Keratinocyte (primary cell): ENCODE measurements around the gene STAG1. TPM values are rescaled to one million over a fixed set of nuclear protein-coding genes. Genes with fewer than 3 reads are reported as not detected.
"Not testable (repeated sequence)": the region's sequence is repeated elsewhere in the genome, so short reads cannot be mapped to it uniquely, and the experiment has no call there.

ENCODE experiments used
- DNase-seq: peaks from one replicate; pipeline ENCODE4 v3.0.0-alpha.2; 2011; ENCODE audit warnings: low read depth, missing footprints, low spot score
- FAIRE-seq: peaks from 2 replicates; lab custom pipeline; 2011; peaks lifted over from hg19 to GRCh38; lab: Jason Lieb, UNC
- H2AFZ ChIP-seq: 2 replicates; pipeline ENCODE4 v1.6.0; 2012; ENCODE audit warnings: low read length, control low read depth, inconsistent platforms; ENCODE audit not compliant: control insufficient read depth
- H3K27ac ChIP-seq: 2 replicates; pipeline ENCODE4 v1.5.1; 2011; ENCODE audit warnings: low read length; ENCODE audit not compliant: control insufficient read depth, insufficient read depth
- H3K27me3 ChIP-seq: 3 replicates; pipeline ENCODE4 v1.6.0; 2011; ENCODE audit warnings: low read length; ENCODE audit not compliant: control insufficient read depth, insufficient read depth; ENCODE audit errors: extremely low read depth
- H3K36me3 ChIP-seq, 2 experiments: 2 replicates in 1 of 2; 3 replicates in 1 of 2; pipeline ENCODE4 v1.5.1; 2011; ENCODE audit warnings: low read length in 2 of 2, mild to moderate bottlenecking in 1 of 2; ENCODE audit not compliant: control insufficient read depth in 2 of 2, insufficient read depth in 2 of 2; ENCODE audit errors: extremely low read depth in 1 of 2
- H3K4me1 ChIP-seq: 3 replicates; pipeline ENCODE4 v1.5.1; 2011; ENCODE audit warnings: low read length; ENCODE audit not compliant: control insufficient read depth, insufficient read depth; ENCODE audit errors: extremely low read depth
- H3K4me2 ChIP-seq: 3 replicates; pipeline ENCODE4 v1.6.0; 2011; ENCODE audit warnings: low read depth, low read length; ENCODE audit not compliant: control insufficient read depth, insufficient read depth; ENCODE audit errors: extremely low read depth
- H3K4me3 ChIP-seq, 3 experiments: fragments of 200-600 bp in 1 of 3; sonication (generic) in 1 of 3; 2 replicates in 2 of 3; 3 replicates in 1 of 3; pipeline ENCODE4 v1.5.1; 2011 to 2016; ENCODE audit warnings: low read length in 3 of 3, mild to moderate bottlenecking in 3 of 3, control low read depth in 2 of 3, inconsistent platforms in 1 of 3, low read depth in 1 of 3, mixed read lengths in 1 of 3, mixed run types in 1 of 3, moderate library complexity in 1 of 3; ENCODE audit not compliant: control insufficient read depth in 2 of 3, insufficient read depth in 2 of 3; ENCODE audit errors: extremely low read depth in 1 of 3
- H3K79me2 ChIP-seq: 2 replicates; pipeline ENCODE4 v1.6.0; 2012; ENCODE audit warnings: low read length; ENCODE audit not compliant: control insufficient read depth, insufficient read depth
- H3K9ac ChIP-seq: 3 replicates; pipeline ENCODE4 v1.6.0; 2011; ENCODE audit warnings: low read length; ENCODE audit not compliant: control insufficient read depth, insufficient read depth; ENCODE audit errors: extremely low read depth
- H3K9me1 ChIP-seq: 3 replicates; pipeline ENCODE4 v1.6.0; 2011; ENCODE audit warnings: low read length; ENCODE audit not compliant: control insufficient read depth, insufficient read depth; ENCODE audit errors: extremely low read depth
- H3K9me3 ChIP-seq: 2 replicates; pipeline ENCODE4 v1.5.1; 2012; ENCODE audit warnings: low read depth, low read length; ENCODE audit not compliant: control insufficient read depth
- H4K20me1 ChIP-seq: 3 replicates; pipeline ENCODE4 v1.6.0; 2011; ENCODE audit warnings: low read length; ENCODE audit not compliant: control insufficient read depth, insufficient read depth; ENCODE audit errors: extremely low read depth
- EZH2 ChIP-seq: IDR thresholded peaks from one replicate; pipeline ENCODE4 v1.6.1; 2012; ENCODE audit warnings: inconsistent platforms, mild to moderate bottlenecking, low read length, moderate library complexity
- dilution Hi-C: fragments of 300-500 bp; cut with MboI; formaldehyde crosslinking; loops from one replicate; pipeline ENCODE4 v1.7.0; 2020; ENCODE audit warnings: low sequenced_read_pairs; ENCODE audit not compliant: extremely low pct_ligation_motif_present
- polyA plus RNA-seq, 5 experiments: library from polyadenylated mRNA; depleted of rRNA in 3 of 5; stranded (reverse) in 3 of 5; stranded (forward) in 1 of 5; unstranded in 1 of 5; fragments of >200 nt; gene quantifications; 1 replicate in 1 of 5; 2 replicates in 3 of 5; 3 replicates in 1 of 5; pipeline versions ENCODE4 v1.2.1 to v1.2.3, GENCODE V29; 2011 to 2012; ENCODE audit warnings: missing spikeins in 2 of 5, low read depth in 1 of 5, low replicate concordance in 1 of 5
- TF ChIP-seq, protein P1 (sequence below), 3 experiments: IDR thresholded peaks in 1 of 3; conservative IDR thresholded peaks in 1 of 3; optimal IDR thresholded peaks in 1 of 3; 2 replicates in 2 of 3; 3 replicates in 1 of 3; pipeline versions ENCODE3 to v1.5.1; 2011; ENCODE audit warnings: low read length in 3 of 3, mild to moderate bottlenecking in 3 of 3, moderate library complexity in 2 of 3, control low read depth in 1 of 3, inconsistent platforms in 1 of 3; ENCODE audit not compliant: insufficient read depth in 2 of 3; ENCODE audit errors: extremely low read depth in 1 of 3

STAG1 gene
- polyA plus RNA-seq, 1 donor (not counting 4 experiments of a cell fraction or from before 2014, with no cell fraction given): 11.8 TPM

DNA sequence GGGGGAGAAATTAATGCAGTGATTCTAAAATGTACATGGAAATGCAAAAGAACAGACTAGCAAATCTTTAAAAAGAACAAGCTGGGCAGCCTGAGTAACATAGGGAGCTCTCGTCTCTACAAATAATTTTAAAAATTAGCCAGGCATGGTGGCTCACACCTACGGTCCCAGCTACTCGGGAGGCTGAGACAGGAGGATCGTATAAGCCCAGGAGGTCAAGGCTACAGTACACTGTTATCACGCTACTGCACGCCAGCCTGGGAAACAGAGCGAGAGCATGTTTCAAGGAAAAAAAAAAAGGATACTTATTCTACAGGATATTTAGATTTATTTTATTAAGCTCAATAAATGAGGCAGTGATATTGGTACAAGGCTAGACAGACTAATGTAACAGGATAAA is 40.9 kb downstream of the STAG1 start:
- no peak overlapping the region for H3K4me2 ChIP-seq
- no peaks in the 10 kb centered on the region for H3K27me3 ChIP-seq
- no peak overlapping the region for H3K27ac ChIP-seq
- H3K4me3 ChIP-seq: no peak overlapping the region
- no peak overlapping the region for H3K9ac ChIP-seq
- DNase-seq (no peak), FAIRE-seq (no peak)
- no peaks in the 10 kb centered on the region for H3K9me1 ChIP-seq
- H3K9me3 ChIP-seq: no peaks in the 10 kb centered on the region
- H4K20me1 ChIP-seq: no peaks in the 10 kb centered on the region
- H3K36me3 ChIP-seq: no peaks in the 10 kb centered on the region
- no peak overlapping the region for H2AFZ ChIP-seq
- peaks cover 66% of the 10 kb centered on the region for H3K79me2 ChIP-seq
- H3K4me1 ChIP-seq: no peaks in the 10 kb centered on the region
- no peak for TF ChIP-seq EZH2
- TF ChIP-seq, protein P1, sequence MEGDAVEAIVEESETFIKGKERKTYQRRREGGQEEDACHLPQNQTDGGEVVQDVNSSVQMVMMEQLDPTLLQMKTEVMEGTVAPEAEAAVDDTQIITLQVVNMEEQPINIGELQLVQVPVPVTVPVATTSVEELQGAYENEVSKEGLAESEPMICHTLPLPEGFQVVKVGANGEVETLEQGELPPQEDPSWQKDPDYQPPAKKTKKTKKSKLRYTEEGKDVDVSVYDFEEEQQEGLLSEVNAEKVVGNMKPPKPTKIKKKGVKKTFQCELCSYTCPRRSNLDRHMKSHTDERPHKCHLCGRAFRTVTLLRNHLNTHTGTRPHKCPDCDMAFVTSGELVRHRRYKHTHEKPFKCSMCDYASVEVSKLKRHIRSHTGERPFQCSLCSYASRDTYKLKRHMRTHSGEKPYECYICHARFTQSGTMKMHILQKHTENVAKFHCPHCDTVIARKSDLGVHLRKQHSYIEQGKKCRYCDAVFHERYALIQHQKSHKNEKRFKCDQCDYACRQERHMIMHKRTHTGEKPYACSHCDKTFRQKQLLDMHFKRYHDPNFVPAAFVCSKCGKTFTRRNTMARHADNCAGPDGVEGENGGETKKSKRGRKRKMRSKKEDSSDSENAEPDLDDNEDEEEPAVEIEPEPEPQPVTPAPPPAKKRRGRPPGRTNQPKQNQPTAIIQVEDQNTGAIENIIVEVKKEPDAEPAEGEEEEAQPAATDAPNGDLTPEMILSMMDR (optimal IDR thresholded peaks at IDR 0.05 in 1 of 3, IDR thresholded peaks at IDR 0.05 in 1 of 3, conservative IDR thresholded peaks at IDR 0.05 in 1 of 3; ENCODE audit: extremely low read depth in 1 of 3, insufficient read depth in 2 of 3, low read length in 3 of 3): no peak
- dilution Hi-C loops: no loop called here

DNA sequence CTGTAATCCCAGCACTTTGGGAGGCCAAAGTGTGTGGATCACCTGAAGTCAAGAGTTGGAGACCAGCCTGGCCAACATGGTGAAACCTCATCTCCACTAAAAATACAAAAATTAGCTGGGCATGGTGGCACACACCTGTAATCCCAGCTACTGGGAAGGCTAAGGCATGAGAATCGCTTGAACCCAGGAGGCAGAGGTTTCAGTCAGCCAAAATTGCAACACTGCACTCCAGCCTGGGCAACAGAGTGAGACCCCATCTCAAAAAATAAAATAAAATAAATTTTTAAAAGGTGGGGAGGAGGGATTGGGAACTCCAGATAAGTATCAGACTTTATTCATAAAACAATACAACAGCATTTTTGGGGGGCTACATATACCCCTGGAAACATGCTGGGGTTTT is 42.4 kb downstream of the STAG1 start:
- H3K4me2 ChIP-seq, H3K27ac ChIP-seq, H3K9me3 ChIP-seq, FAIRE-seq, H4K20me1 ChIP-seq, H3K9me1 ChIP-seq, H3K27me3 ChIP-seq, H2AFZ ChIP-seq, H3K36me3 ChIP-seq, H3K4me3 ChIP-seq, dilution Hi-C loops, H3K4me1 ChIP-seq, DNase-seq, H3K9ac ChIP-seq: not testable (repeated sequence)
- peaks cover 69% of the 10 kb centered on the region for H3K79me2 ChIP-seq

DNA sequence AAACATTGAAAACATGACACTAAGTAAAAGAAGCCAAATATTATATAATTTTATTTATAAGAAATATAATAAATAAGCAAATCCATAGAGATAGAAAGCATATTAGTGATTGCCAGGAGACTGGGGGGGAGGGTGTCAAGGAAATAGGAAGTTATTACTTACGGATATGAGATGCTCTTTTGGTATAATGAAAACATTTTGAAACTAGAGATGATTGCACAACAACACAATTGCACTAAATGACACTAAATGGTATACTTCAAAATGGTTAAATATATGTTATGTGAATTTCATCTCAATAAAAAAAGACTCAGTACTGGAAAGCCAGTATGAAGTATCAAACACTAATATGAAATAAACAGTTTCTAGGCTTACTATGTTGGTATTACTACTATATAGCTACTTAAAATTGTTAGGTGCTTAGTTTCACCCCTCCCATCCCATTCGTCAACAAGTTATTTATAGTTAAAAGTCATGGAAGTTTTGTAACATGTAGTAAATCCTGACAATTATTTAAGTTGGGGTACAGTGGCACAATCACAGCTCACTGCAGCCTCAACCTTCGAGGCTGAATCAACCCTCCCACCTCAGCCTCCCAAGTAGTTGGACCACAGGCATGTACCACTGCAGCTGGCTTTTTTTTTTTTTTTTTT is 43.7 kb downstream of the STAG1 start:
- dilution Hi-C loops: no loop called here
- FAIRE-seq: no peak
- no peak for DNase-seq
- Histone ChIP-seq H3K79me2 (peaks cover 70% of the 10 kb centered on the region), H3K9me1 (no peaks in the 10 kb centered on the region), H3K27ac (no peak overlapping the region), H4K20me1 (no peaks in the 10 kb centered on the region), H3K36me3 (no peaks in the 10 kb centered on the region), H3K4me3 (no peak overlapping the region), H3K9ac (no peak overlapping the region), H3K4me2 (no peak overlapping the region), H2AFZ (no peak overlapping the region), H3K9me3 (no peaks in the 10 kb centered on the region), H3K27me3 (no peaks in the 10 kb centered on the region), H3K4me1 (no peaks in the 10 kb centered on the region)
- TF ChIP-seq, protein P1 (optimal IDR thresholded peaks at IDR 0.05 in 1 of 3, IDR thresholded peaks at IDR 0.05 in 1 of 3, conservative IDR thresholded peaks at IDR 0.05 in 1 of 3; ENCODE audit: extremely low read depth in 1 of 3, insufficient read depth in 2 of 3, low read length in 3 of 3): no peak
- no peak for TF ChIP-seq EZH2
